ENCODE results near the gene MIAT. TPM values are rescaled to one million over a fixed set of nuclear protein-coding genes. Genes with fewer than 3 reads are reported as not detected.

Gene MIAT
- total and polyA plus RNA-seq, 2 of the 4 experiments (the other 2 are of a cell fraction): 0.54 to 0.65 TPM

- dilution Hi-C loops (cut with HindIII; ENCODE audit: low sequenced_read_pairs, unreplicated experiment) (no loop called here), in situ Hi-C loops (cut with MboI; ENCODE audit: low sequenced_read_pairs) (no loop called here), intact Hi-C loops (cut with micrococcal nuclease) (no loop called here)
- peaks cover 29% of the 10 kb centered on the region for H3K4me1 ChIP-seq (ENCODE audit: control insufficient read depth, insufficient read depth, low read length)
- peaks cover 12% of the 10 kb centered on the region for H3K9me3 ChIP-seq (ENCODE audit: control insufficient read depth, insufficient read depth, low read length)
- no peak for DNase-seq
- POLR2A ChIA-PET (ENCODE audit: unreplicated experiment): no interaction called here
- H3K27me3 ChIP-seq (ENCODE audit: control insufficient read depth, insufficient read depth, low read length): no peaks in the 10 kb centered on the region
- no peak overlapping the region; the same call in 1 of the 2 replicates for H2AK5ac ChIP-seq (ENCODE audit: low read depth, low read length)
- CTCF ChIA-PET: no interaction called here
- no peak for TF ChIP-seq USF2 (IDR thresholded peaks at IDR 0.05; ENCODE audit: low read depth, low read length)
- no peak for TF ChIP-seq POLR2A (IDR thresholded peaks at IDR 0.05; ENCODE audit: low read depth, low read length)
- no peak for TF ChIP-seq SMC3 (IDR thresholded peaks at IDR 0.05; ENCODE audit: low read depth, low read length)
- TF ChIP-seq NFE2L2 (IDR thresholded peaks at IDR 0.05; ENCODE audit: low read depth, low read length): no peak
- no peak for TF ChIP-seq MXI1 (IDR thresholded peaks at IDR 0.05; ENCODE audit: borderline replicate concordance, low read depth, low read length)
- no peak for TF ChIP-seq CHD1 (IDR thresholded peaks at IDR 0.05; ENCODE audit: low read depth, low read length)
- TF ChIP-seq, protein P1, sequence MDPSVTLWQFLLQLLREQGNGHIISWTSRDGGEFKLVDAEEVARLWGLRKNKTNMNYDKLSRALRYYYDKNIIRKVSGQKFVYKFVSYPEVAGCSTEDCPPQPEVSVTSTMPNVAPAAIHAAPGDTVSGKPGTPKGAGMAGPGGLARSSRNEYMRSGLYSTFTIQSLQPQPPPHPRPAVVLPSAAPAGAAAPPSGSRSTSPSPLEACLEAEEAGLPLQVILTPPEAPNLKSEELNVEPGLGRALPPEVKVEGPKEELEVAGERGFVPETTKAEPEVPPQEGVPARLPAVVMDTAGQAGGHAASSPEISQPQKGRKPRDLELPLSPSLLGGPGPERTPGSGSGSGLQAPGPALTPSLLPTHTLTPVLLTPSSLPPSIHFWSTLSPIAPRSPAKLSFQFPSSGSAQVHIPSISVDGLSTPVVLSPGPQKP (IDR thresholded peaks at IDR 0.05; ENCODE audit: borderline replicate concordance, low read depth, low read length): no peak
- no peak for TF ChIP-seq BHLHE40 (IDR thresholded peaks at IDR 0.05; ENCODE audit: low read depth, low read length)
- no peak for TF ChIP-seq FOS (IDR thresholded peaks at IDR 0.05; ENCODE audit: low read depth, low read length)
- TF ChIP-seq CTCF (conservative IDR thresholded peaks at IDR 0.05; ENCODE audit: low read depth, low read length): no peak
- no peak for TF ChIP-seq MAZ (IDR thresholded peaks at IDR 0.05; ENCODE audit: borderline replicate concordance, low read depth, low read length)
- no peak for TF ChIP-seq RAD21 (IDR thresholded peaks at IDR 0.05; ENCODE audit: low read length)
- TF ChIP-seq CEBPB (IDR thresholded peaks at IDR 0.05; ENCODE audit: low read depth, low read length): no peak
- TF ChIP-seq RCOR1 (IDR thresholded peaks at IDR 0.05; ENCODE audit: insufficient replicate concordance, low read length): no peak
- no peak for TF ChIP-seq MAFK (IDR thresholded peaks at IDR 0.05; ENCODE audit: low read depth, low read length)
- no peak for TF ChIP-seq RFX5 (IDR thresholded peaks at IDR 0.05; ENCODE audit: low read depth, low read length)
- no peak overlapping the region for H2AK9ac ChIP-seq (replicated peaks; ENCODE audit: low read depth, low read length, poor library complexity)
- WGBS, 2 experiments (ENCODE audit: extremely low coverage in 2 of 2, insufficient read length in 1 of 2): no CpG with 5 or more reads among the region's 2 CpGs
- no peak overlapping the region for H3K23ac ChIP-seq (ENCODE audit: low read depth, low read length)
- no TSS peak for BruUV-seq (replicated peaks)
- H2AFZ ChIP-seq (replicated peaks; ENCODE audit: low read length, poor library complexity): no peak overlapping the region
- H2BK15ac ChIP-seq (ENCODE audit: low read depth, low read length): no peak overlapping the region
- H4K91ac ChIP-seq (ENCODE audit: insufficient read depth, low read depth, low read length): no peak overlapping the region
- no peak overlapping the region for H3K4me3 ChIP-seq (ENCODE audit: insufficient read depth, low read depth, low read length)
- H2BK120ac ChIP-seq (ENCODE audit: low read depth, low read length): no peak overlapping the region
- H4K20me1 ChIP-seq (ENCODE audit: insufficient read depth, low read length): peaks cover 5% of the 10 kb centered on the region; the same call in 1 of the 2 replicates
- H3K27ac ChIP-seq (ENCODE audit: insufficient read depth, low read length): no peak overlapping the region
- H4K5ac ChIP-seq (ENCODE audit: low read depth, low read length): no peak overlapping the region
- peaks cover 27% of the 10 kb centered on the region for H3K9me1 ChIP-seq (ENCODE audit: insufficient read depth, low read length)
- no peak overlapping the region for H2BK20ac ChIP-seq (ENCODE audit: low read depth, low read length)
- no peak overlapping the region for H3K18ac ChIP-seq (ENCODE audit: low read depth, low read length)
- H2BK5ac ChIP-seq (ENCODE audit: low read depth, low read length, poor library complexity, severe bottlenecking): no peak overlapping the region
- no peak overlapping the region for H3K4me2 ChIP-seq (ENCODE audit: low read depth, low read length)
- no peaks in the 10 kb centered on the region for H3K36me3 ChIP-seq (ENCODE audit: control insufficient read depth, insufficient read depth, low read length)
- H3K4ac ChIP-seq (ENCODE audit: low read depth, low read length): no peak overlapping the region
- no peak overlapping the region for H3K9ac ChIP-seq (ENCODE audit: low read depth, low read length)
- ATAC-seq (ENCODE audit: low read depth): no peak
- no peak overlapping the region for H4K8ac ChIP-seq (ENCODE audit: low read depth in 2 of 2, low read length in 2 of 2)
- H3K14ac ChIP-seq (replicated peaks; ENCODE audit: low read depth, low read length): no peak overlapping the region
- no peak overlapping the region for H3K56ac ChIP-seq (ENCODE audit: extremely low read depth, insufficient read depth, low read length)
- H3K79me1 ChIP-seq (ENCODE audit: low read depth in 1 of 2, low read length in 2 of 2): peaks cover 7 to 35% of the 10 kb centered on the region in 2 experiments; a peak in 3 of 4 replicates
Measured at GRCh38 chr22:26707090-26707489, 49.7 kb downstream of the MIAT start.

Measured in IMR-90 (cell line).